Smooth muscle cell of the pulmonary artery (primary cell): Measurements from ENCODE around the gene POU3F3. TPM values are rescaled to one million over a fixed set of nuclear protein-coding genes. Genes with fewer than 3 reads are reported as not detected.

ENCODE experiments used
- total RNA-seq: library from RNA; depleted of rRNA; stranded (reverse); fragments of >200 nt; gene quantifications from 2 replicates; pipeline ENCODE4 v1.2.3, GENCODE V29; 2014

The POU3F3 gene
- not detected in 2 replicates for total RNA-seq

DNA sequence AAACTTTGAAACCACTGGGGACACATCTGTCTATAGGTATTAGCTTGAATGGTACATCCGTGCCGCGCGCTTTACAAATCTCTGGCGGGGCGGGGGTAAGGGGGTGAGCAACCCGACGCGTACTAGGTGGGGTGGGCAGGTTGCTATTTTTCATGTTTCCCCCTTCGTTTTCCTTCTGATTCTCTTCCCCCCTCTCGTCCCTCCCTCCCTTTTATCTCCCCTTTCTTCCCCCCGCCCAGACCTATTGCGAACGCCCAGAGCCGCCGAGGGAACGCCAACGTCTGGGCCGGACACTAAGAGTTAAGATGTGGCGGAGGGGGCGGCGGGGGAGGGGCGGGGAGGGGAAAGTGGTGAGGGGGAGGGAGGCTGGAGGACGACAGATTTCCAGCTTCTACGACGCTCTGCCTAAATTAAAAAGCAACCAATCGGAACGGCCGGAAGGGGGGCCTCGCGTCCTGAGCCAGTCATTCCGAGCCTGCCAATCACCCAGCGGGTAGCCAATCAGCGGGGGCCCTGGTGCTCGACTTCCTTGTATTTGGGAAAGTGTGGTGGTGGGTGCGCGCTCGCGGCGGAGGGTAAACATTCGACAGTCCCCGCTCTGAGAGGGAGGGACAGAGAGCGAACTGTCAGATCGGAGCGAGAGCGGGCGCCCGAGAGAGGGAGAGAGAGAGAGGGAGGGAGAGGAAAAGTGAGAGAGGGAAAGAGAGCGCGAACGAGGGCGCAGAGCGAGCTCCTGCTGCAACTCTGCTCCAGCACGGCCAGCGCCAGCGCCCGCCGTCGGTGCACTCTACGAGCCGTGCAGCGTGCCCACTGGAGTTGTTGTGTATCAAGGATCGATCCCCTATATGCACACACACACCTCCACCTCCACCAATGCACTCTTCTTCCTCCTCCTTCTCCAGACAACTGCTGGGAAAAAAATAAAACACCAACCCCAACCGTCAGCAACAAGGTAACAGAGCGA, at the start of gene POU3F3:
TSS of gene POU3F3 (plus strand) at position 582 of the 964 bp plus-strand sequence. CDS start 1,396 bp downstream, outside the sequence.

Other genes starting within 250 kb of the POU3F3 start
- gene MRPS9, start 184.0 kb downstream of the POU3F3 start, total RNA-seq: 12.9 and 13.6 TPM in 2 replicates